ENCODE measurements around the gene COA6. TPM values are rescaled to one million over a fixed set of nuclear protein-coding genes. Genes with fewer than 3 reads are reported as not detected.

The COA6 gene
- total and polyA plus RNA-seq, 2 of the 8 experiments (the other 6 are each of a cell fraction or from before 2014, with no cell fraction given) = 22.9 to 44.9 TPM

GRCh38 chr1:234331507-234331906 is 41.7 kb upstream of the COA6 start (continued):
- TF ChIP-seq CTBP2 (IDR thresholded peaks at IDR 0.05; ENCODE audit: borderline replicate concordance, insufficient read depth, insufficient read length, low read length) = no peak

Data from H1 (cell line).